HG03060 (cell line): Measurements from ENCODE around the gene CPVL.

Source experiments
- ATAC-seq: cut with Tn5 transposase; IDR thresholded peaks from one replicate; pipeline ENCODE4 v1.9.1; 2021; ENCODE audit warnings: low read depth, moderate number of reproducible peaks; ENCODE audit not compliant: unreplicated experiment

The CPVL gene

GRCh38 chr7:28984217-28984616 is 162.1 kb downstream of the CPVL start:
- no peak for ATAC-seq

GRCh38 chr7:28983396-28984190 is 162.7 kb downstream of the CPVL start:
- no peak for ATAC-seq

GRCh38 chr7:28981161-28981465 is 165.2 kb downstream of the CPVL start:
- ATAC-seq = no peak

- ATAC-seq = no peak
These were observed 165.7 kb downstream of the CPVL start for GRCh38 chr7:28980451-28981160.

GRCh38 chr7:28979776-28980175 is 166.6 kb downstream of the CPVL start:
- ATAC-seq = no peak

- ATAC-seq = no peak
These were observed 168.5 kb downstream of the CPVL start for GRCh38 chr7:28977881-28978280.

- ATAC-seq = no peak
These were observed 170.3 kb downstream of the CPVL start for GRCh38 chr7:28976022-28976421.

GRCh38 chr7:28973591-28973990 is 172.7 kb downstream of the CPVL start:
- no peak for ATAC-seq

- no peak for ATAC-seq
These were observed 182.3 kb downstream of the CPVL start for GRCh38 chr7:28964056-28964455.

- no peak for ATAC-seq
These were observed 184.4 kb downstream of the CPVL start for GRCh38 chr7:28961972-28962371.

- ATAC-seq = no peak
These were observed 186.1 kb downstream of the CPVL start for GRCh38 chr7:28960071-28960840.

GRCh38 chr7:28958980-28959347 is 187.4 kb downstream of the CPVL start:
- ATAC-seq = no peak

- no peak for ATAC-seq
These were observed 187.9 kb downstream of the CPVL start, which contains the start of gene TRIL for GRCh38 chr7:28958235-28958979. TRIL (minus strand) TSS chr7:28958330; CDS start chr7:28958046, 284 bp downstream.

GRCh38 chr7:28957751-28958234 is 188.5 kb downstream of the CPVL start:
- ATAC-seq = no peak

- ATAC-seq = no peak
These were observed 189.1 kb downstream of the CPVL start for GRCh38 chr7:28957064-28957750.

GRCh38 chr7:28956608-28957063 is 189.7 kb downstream of the CPVL start:
- ATAC-seq = no peak

GRCh38 chr7:28955718-28956607 is 190.4 kb downstream of the CPVL start:
- ATAC-seq = no peak

- ATAC-seq = no peak
These were observed 191.0 kb downstream of the CPVL start for GRCh38 chr7:28955356-28955717.

GRCh38 chr7:28954946-28955345 is 191.4 kb downstream of the CPVL start:
- ATAC-seq = no peak
